Activated T-helper 1 cell treated with anti-CD3 and anti-CD28 coated beads, Interleukin-2, amount 50 U/mL, for 16 hours (primary cell): ENCODE data around the gene TSC22D2.

ENCODE experiments used
- DNase-seq, 2 donors: peaks; one replicate each; pipeline ENCODE4 v3.0.0-alpha.2; 2020; ENCODE audit warnings: low read depth in 1 of 2, low spot score in 1 of 2

Gene TSC22D2

DNA sequence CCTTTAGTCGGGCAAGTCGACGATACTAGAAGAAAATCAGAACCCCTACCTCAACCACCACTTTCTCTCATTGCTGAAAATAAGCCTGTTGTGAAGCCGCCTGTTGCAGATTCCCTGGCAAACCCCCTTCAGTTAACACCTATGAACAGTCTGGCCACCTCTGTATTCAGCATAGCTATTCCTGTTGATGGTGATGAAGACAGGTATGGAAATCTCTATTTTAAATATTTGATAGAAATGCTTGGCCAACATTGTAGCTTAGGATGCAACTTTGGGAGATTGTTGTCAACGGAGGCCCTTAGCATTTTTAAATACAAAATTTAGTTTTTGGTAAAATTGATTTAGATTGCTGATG is 3.0 kb downstream of the TSC22D2 start:
- no peak for DNase-seq

DNA sequence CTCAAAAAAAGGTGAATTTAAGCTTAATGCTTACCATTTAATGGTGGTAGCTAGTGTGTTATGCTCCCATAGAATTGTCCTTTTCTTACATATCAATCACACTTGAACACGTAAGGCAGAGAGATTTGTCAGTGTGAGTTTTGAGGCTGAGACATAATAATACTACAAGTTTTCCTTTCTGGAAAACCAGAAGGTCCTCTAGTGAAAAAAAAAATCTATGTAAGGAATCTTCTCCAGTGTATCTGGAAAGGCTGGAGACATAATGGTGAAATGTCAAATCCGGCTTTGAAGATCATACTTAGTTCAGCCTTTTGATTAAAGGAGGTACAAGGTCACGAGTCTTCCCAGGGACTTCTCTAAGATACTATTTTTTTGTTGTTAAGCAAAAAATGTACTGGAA is 3.4 kb downstream of the TSC22D2 start:
- DNase-seq: no peak

DNA sequence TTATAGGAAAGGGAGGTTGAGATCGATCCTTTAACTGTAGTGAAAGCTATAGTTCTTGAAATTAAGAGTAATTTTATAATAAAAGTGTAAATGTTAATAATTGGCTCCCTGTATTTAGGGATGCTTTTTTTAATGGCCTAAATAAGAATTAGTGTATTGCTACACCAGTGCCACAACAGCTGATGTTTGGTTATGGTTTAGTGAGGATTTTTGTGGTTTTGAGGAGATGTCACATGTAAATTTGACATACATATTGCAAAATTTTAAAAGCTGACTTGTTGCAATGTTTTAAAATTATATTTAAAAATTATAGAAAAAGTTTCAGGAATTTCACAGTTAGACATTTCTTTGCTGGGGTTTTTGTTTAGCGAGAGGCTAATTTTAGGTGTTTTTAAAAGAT is 3.9 kb downstream of the TSC22D2 start:
- no peak for DNase-seq

DNA sequence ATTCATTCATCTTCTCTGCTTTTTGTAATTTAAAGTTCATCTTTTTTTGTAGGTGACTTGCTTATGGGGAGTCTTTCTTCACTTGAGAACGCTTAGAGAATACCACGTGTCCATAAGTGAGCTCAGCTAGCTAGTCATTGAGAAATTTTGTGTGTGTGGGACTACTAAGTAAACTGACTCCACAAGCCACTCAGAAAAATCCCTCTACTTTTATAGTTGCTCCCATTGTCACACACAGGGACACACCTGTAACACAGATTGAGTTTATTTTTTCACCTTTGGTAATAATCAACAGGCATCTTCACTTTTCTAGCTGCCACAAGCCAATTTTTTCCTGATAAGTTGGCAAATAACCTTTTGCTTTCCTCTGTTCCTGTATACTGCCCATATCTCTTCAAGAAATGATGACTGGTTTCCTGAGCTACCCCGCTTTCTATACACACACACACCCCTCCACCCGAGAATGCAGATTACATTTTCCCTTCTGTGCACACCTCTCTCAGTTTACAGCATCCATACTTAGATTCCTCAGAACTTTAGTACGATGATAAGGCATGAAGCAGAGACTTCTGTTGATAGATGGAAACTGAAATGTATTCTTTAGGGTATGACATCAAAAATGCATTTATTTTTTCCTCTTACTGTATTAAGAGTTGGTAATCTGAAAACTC is 4.6 kb downstream of the TSC22D2 start:
- no peak for DNase-seq

DNA sequence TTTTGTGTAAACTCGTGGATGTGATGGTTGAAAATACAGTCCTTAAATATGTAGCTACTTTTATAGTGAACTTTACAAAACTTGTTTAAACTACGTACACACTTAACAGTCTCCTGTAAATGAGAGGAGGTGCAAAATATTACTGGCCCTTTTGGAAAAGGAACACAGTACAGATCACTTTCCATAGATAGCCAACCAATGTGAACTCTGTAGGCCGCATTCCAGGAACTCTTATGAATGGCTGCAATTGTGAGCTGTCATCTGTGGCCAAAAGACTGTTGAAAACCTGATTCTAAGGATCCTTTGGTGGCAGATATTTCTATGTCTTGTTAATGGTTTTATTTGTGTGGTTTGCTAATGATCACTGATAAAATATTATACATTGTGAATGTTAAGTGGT is 6.2 kb downstream of the TSC22D2 start:
- DNase-seq: no peak

DNA sequence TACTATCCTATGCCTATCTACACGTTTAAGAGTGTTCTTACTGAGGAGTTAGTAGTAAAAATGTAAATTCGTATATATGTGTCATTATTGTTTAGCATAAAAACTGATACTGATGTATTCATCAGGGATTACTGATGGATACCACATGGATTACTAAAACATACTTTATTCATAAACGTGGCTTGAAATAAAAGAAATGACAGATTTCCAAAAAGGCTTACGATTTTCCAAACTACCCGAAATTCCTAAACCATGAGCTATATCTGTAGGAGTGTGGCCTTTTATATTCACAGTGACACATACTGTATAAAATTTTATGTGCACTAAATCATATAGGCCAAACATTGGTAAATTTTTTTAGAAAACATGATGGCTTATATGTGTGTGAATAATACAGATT is 6.9 kb downstream of the TSC22D2 start:
- no peak for DNase-seq

DNA sequence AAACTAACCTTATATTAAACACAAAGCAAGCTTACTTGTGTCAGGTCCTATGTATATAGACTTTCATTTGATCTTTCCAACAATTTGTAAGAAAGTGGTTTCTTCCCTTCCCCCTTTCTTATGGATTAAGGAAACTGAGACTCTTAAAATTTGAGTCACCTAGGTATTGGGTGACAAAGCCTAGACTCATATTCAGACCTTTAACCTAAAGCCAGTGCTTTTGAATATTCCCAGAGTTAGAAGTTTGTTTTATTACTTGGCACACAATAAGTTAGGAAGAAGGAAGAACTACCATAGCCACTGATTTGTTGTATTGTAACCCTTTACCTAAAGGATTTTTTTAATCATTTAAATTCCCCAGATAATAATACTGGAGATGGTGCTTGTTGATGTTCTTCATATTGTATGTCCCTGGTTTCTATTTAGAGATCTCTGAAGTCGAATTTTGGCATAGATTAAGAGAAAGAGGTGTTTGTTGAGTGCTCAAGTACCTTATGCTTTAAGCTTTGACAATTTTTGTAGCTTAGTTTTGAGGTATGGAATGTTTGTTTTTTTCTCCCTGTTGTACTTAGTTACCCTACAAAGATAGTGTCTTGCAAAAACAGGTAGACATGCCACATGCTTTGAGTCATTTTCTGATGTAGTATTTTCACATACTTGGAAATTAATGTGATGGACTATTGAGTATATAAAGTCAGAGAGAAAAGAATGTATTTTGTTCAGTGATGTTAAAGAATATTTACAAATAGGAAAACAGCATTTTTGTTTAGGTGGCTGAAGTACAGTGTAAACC is 11.2 kb downstream of the TSC22D2 start:
- DNase-seq: no peak

DNA sequence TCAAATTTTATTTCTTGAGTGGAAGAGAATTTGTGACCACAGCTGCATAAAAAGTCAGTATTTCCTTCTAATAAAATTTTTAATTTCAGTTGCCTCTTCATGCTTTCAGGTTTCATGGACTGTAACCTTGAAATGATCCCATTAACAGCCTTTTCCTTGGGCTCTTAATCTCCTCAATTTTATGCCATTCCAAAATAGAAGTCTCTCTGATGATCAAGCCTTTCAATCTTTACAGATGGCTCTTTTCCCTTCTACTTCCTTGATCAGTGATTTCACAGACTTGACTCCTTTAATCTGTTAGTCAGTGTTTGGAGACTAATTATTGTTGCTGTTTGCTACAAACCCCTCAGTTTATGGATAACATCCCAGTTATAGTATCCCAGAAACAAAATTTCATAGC is 11.9 kb downstream of the TSC22D2 start:
- DNase-seq: no peak

DNA sequence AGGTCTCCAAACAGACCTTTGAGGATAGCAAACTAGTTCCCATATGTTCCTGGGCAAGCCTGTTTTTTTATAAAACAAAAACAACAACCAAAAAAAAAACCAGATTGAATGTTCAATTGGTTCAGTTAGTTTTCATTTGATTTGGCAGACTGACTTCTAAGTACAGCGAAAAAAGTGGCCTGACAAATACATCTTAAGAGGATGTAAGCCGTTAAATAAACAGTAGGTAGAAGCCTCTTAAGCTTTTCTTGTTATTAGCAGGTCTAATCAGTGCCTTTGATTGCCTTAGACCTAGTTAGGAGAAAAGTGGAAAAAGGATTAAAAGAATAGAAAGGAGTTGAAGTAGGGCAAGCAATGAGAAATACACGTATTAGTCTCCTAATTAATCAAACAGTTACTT is 13.2 kb downstream of the TSC22D2 start:
- no peak for DNase-seq

DNA sequence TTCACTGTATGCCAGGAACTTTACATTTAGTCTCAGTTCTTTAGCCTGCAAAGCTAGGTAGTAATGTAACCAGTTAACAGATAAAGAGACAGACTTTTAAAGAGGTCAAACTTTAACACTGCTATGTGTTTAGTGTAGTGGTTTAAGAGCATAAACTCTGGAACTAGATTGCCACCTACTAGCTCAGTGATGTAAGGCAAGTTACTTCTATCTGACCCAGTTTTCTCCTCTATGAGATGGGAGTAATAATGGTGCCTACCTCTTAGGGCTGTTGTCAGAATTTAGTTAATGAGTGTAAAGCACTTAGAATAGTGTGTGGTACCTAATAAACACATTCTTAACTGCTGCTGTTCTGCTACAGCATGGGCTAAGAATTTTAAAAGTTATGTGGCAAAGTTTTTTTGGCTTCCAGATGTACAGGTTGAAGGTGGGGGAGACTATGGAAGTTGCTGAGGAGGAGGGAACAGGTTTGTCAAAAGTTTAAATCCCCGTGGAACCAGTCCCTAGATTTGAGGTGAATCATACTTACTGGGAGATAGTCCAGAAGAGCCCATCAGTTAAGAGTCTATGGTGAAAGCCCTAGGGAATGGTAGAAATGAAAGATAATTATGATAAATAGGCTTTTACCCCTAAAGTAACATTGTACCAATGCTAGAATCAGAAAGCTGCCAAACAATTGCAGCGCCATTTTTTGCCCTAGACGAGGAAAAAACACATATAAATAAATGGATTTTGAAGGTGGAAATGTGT is 13.9 kb downstream of the TSC22D2 start:
- DNase-seq: no peak

DNA sequence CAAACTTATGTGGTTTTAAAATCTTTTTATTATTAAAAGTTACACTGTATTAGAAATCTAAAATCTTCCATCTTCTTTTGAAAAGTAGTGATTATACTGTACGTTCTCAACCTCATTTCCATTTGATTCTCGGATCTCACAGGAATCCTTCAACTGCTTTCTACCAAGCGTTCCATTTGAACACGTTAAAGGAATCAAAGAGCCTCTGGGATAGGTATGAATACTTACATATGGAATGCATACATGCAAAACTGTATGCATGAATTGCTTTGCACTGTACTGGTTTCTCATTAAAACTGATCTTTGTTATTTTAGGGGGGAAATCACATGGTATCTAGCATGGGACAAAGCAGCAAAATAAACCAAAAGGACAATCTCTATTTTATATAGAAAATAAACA is 14.8 kb downstream of the TSC22D2 start:
- DNase-seq: no peak

DNA sequence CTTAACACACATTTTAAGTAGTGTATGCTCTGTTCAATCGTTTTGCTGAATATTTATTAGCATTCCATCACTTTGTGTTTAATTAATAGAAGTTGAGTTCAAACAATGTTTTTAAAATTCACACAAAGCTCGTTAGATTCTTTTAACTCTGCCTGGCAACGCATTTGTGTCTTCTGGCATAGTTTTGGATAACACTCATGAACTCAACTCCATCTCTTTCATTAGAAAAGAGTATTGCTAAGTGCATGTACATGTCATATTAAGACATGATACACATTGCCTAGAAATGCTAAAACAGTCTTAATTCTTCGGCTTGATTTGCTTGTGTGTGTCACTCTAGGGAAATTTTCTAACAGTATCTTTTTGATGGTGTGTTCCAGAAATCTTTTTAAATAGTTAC is 15.7 kb downstream of the TSC22D2 start:
- DNase-seq: no peak

DNA sequence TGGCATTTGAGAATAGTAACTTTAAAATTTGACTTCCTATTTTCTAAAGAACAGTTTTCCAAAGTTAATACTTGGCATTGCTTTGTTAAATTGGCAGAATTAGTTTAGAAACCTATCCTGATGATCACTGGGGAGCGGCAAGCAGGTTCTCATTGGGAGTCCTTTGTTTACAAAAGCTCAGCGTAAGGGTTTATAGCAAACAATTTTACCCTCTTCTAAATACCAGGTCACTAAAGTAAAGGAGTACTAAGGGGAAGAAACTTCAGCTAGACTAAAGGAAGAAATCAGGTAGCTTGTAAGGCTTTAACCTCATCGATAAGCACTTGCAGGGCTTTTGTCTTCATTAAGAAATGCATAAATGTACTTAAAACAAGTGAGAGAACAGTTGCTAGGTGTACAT is 18.2 kb downstream of the TSC22D2 start:
- no peak for DNase-seq

DNA sequence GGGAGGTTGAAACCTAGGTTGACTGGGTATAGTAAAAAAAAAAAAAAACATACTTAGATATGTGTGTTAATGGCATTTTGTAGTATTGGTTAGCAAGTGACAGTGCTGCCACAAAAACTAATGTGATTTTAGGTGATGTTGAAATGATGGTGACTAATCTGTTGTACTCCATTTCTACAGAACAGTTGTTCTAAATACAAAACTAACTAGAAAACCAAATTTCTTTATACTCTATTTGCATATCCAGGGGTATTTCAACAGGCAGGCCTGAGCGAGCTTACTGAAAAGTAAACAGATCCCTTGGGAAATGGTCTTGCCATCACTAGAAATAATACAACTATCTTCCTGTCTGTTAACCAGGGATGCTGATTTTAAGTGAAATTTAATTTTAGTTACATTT is 20.5 kb downstream of the TSC22D2 start:
- no peak for DNase-seq

DNA sequence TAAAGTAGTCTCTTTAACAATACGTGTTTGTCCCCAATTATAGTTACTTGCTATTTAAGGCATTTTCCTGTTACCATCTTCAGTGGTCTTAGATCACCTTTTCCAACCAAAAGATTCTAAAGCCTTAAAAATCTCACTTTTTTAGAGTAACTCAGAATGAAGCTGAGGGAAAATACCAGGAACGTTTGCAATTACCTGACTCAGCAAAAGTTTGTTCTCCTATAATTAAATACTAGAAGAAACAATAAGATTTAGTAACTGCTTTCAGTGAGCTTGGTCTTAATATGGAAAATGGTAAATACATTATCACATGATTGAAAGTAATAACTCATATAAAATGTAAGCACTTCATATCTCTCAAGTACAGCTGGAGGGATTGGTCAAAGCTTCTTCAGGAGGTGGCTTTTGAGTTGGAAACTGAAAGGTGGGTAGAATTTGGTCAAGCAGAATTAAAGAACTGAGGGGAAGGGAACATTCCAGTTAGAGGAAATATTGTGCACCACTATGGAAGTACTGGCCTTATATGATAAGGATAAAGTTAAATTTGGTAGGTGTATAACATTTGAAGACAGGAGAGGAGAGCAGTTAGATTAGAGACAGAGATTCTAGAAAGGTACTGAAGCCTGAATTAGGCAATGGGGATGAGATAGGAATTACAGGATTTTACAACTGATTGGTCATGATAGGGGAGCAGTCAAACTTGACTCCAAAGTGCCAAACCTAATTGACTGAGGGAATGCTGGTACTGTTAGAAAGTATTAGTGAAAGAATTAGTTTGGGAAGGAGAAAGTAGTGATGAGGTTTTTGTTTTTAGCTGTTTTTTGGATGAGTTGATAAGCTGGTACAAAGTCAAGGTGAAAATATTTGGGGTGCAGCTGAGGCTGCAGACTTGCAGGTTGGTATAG is 21.9 kb downstream of the TSC22D2 start:
- no peak for DNase-seq

DNA sequence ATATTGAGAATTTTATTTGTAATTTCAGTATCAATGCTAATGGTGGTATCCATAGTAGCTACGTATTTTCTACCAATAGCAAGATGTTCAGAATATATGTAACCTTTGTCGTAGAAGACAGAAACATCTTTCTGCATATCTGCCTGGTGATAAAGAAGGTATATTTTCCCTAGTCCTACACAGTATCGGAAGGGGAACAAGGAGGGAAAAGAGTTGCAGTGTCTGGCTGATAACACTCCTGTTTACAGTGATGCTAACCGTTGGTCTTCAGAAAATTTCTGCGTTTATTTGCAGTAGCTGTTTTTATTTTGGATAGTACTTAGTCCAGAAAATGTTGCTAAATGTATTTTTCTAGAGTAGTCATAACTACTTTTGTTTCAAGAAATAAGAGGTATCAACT is 25.2 kb downstream of the TSC22D2 start:
- no peak for DNase-seq

DNA sequence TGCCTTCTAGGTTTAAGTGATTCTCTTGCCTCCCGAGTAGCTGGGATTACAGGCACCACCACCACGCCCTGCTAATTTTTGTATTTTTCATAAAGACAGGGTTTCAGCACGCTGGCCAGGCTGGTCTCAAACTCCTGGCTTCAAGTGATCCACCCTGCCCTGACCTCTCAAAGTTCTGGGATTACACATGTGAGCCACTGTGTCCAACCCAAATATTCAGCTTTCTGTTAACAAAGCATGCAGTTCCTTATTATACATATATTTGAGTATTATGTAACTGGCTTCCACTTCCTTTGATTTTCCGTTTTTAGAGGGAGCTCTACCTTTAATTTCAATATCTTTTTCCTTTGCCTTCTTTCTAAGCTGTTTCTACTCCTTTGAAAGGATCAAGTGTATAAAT is 26.1 kb downstream of the TSC22D2 start:
- DNase-seq: no peak

DNA sequence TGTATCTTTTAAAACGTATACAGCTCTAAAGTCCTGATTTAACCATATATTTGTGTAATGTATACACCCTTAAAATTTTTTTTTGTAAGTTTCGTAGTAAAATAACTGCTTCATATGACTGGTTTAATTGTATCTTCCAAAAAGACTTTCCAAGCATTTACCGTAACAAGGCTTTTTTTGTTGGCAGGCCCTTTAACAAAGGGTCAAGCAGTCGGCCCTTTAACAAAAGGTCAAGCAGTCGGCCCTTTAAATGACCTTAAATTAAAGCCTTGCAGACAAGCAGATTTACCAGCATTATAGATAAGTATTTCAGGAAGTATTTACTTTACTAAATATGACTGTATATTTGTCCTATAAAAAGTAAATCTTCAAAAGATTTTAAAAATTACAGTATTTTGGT is 28.1 kb downstream of the TSC22D2 start:
- DNase-seq: no peak

DNA sequence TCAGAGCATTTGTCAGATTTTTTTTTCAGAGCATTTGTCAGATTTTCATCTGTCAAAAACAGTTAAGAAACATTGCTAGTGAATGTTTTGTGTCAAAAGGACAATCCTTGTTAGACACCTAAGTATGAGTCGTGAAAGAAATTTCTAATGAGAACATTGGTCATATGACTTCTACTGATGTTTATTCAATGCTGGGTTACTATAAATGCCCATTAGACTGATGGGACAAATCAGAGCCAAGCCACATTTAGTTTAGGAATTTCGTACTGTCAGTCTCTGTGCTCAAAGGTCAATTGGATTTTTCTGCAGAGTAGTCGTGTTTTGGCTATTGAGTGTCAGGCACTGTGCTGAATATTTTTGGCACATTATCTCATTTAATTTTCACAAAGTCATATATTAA is 31.6 kb downstream of the TSC22D2 start:
- no peak for DNase-seq

DNA sequence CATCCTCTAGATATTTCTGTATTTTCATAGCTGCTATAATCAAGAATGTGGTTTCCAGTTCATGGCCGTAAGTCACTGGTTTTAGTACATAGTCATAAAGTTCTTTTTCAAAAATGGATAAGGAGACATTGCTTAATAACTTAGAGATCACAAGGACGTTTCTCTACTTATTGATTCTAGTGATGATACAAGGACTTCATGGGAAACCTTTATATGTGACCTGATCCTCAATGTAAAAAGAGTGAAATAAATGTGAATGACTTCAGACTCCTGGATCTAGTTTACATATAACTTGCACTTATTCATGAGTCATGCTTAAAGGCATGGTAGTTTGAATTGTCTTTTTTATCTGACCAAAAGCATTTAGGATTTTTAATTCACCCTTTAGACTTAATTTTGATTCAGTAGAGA is 35.2 kb downstream of the TSC22D2 start:
- no peak for DNase-seq

DNA sequence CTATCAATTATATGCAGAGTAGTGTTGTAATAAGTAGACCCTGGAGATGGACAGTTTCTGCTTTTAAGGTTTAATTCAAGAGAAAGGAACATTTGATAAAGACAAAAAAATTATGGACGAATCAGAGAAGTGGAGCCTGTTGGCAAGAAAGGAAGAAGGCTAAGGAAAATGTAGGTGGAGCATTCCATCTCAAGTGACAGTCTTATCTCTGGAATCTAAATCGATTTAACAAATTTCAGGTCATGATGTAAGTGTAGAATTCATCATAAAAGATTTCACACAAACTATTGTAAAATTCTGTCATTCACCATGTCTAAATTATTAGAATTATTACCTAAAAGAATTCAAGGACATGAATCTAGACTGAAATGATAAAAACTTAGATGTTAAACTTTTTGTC is 36.3 kb downstream of the TSC22D2 start:
- no peak for DNase-seq
